Measurements from ENCODE around the gene C19orf33. TPM values are rescaled to one million over a fixed set of nuclear protein-coding genes. Genes with fewer than 3 reads are reported as not detected.
A peak's percentile ranks its signal among the peaks of the same experiment; 100 is the strongest.
"Not testable (repeated sequence)": the region's sequence is repeated elsewhere in the genome, so short reads cannot be mapped to it uniquely, and the experiment has no call there.

The C19orf33 gene
- 8.7 TPM for total RNA-seq (ENCODE audit: insufficient read depth, low replicate concordance)

DNA sequence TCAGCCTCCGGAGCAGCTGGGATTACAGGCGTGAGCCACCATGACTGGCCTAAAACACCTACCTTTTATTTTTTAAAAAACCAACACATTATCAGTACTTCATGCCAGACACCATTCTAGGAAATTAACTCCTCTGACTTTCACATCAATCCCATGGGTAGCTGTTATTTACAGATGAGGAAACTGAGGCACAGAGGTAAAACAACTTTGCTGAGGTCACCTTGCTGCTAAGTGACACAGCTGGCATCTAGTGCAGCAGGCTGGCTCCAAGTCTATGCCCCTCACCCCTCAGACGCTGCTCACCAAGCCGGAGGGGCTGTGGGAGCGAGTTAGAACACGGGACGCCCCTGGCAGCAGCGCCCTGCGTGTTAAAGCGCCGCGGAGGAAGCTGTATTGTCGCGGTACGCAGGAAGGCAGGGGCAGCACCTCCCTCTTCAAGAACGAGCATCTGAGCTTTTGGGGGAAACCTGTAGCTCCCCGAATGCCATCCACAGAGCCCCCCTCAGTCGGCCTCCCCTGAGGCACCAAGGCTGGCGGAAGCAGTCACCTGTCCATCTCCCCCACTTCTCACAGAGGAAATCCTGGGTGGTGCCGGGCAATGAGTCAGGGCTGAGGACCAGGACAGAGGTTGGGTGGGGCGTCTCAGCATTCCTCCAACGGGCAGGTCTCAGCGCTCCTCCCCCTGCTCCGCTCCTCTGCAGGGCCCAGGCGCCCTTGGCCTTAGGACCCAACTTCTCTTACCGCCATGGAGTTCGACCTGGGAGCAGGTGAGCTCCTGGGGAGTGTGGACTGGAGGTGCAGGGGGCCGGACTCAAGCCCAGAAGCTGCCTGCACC is at the start of gene C19orf33:
C19orf33 (plus strand) TSS at position 735 of the 835 bp plus-strand sequence; CDS start at position 746, 11 bp downstream.
- DNase-seq (ENCODE audit: low spot score), result peak; percentile 62

DNA sequence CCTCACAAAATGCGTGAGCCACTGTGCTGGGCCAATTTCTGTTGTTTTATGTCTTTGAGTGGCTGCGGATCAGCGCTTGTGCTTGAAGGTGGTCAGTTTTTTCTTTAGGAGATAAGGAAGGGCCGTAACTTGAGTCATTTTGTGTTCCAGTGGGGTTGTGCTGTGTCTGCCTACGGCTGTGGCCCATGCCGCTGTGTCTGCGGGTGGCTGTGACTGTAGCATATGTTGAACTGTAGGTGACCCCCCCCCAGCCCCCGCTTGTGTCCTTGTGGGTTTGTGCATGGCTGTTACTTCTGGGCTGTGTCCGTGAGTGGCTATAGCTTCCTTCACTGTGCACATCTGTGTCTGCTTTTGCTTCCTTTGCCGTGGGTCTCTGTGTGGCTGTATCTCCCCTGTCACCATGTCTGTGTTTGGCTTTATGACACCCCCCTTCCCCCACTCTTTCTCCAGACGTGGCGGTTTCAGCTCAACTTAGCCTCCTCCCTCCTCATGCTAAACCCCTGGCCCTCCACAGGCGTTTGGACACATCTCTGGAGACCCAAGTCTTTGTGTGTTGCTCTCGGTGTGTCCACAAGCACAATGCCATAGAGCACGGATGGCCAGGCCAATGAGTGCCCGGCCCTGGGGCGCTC is 48.6 kb upstream of the C19orf33 start:
- DNase-seq (ENCODE audit: low spot score), result no peak

DNA sequence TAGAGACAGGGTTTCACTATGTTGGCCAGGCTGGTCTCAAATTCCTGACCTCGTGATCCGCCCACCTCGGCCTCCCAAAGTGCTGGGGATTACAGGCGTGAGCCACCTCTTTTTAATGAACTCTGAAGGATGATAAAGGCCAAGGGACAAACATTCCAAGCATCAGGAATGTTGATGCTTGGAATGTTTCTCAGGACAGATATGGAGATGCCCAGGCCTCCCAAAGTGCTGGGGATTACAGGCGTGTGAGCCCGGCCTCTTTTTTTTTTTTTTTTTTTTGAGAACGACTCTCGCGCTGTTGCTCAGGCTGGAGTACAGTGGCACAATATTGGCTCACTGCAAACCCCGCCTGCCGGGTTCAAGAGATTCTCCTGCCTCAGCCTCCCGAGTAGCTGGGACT is 42.1 kb upstream of the C19orf33 start:
- not testable (repeated sequence) for DNase-seq (ENCODE audit: low spot score)

DNA sequence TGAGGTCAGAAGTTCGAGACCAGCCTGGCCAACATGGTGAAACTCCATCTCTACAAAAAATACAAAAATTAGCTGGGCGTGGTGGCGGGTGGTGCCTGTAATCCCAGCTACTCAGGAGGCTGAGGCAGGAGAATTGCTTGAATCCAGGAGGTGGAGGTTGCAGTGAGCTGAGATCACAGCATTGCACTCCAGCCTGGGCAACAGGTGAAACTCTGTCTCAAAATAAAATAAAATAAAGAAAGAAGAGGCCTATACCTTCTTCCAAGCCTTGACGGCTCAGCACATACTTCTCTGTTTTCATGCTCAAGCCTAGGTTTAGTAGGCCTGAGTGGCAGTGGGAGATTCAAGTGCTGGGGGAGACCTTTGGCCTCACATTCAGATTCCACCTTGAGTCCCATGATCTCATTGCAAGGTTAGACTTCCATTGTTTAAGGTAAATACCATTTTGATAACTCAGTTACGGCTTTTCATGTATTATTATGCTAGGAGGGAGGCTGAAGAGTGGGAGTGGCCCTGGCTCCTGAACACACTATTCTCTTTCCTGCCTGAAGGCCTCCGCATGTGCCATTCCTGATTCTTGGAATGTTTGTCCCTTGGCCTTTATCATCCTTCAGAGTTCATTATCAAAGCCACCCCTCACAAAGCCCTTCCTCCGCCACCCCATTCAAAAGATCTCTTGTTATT is 41.3 kb upstream of the C19orf33 start:
- DNase-seq (ENCODE audit: low spot score), result no peak

DNA sequence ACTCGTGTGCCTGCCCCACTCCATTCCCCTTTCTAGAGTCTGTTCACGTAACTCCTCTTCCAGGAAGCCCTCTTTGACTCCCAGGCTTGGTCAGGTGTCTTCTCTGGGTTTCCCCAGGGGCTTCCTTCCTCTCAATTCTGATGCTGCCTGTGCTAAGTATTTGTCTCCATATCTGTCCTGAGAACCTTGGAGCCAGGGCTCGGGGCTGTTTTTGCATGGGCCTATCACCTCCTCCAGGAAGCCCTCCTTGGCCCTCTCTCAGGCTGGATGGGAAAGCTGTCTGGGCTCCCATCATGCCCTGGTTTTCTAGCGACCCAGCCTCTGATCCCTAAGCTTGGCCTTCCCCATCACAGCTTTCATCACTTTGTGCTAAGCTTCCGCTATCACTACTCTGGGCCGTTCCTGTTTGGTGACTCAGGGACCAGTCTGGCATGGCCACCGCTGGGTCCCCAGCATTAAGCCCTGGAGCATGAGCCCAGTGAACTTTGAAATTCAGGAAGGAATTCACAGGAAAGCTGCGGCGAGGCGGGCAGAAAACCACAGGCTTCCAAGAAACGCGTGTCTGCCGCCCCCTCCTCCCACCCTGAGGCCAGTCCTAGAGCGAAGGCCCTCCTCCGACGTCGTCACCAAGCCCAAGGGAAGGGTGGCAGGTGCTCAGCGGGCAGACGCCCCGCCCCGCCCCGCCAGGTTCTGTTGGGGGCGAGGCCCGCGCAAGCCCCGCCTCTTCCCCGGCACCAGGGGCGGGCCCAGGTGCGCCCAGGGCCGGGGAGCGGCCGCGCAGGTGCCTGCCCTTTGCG is 40.2 kb upstream of the C19orf33 start:
- DNase-seq (ENCODE audit: low spot score), result peak; percentile 71

DNA sequence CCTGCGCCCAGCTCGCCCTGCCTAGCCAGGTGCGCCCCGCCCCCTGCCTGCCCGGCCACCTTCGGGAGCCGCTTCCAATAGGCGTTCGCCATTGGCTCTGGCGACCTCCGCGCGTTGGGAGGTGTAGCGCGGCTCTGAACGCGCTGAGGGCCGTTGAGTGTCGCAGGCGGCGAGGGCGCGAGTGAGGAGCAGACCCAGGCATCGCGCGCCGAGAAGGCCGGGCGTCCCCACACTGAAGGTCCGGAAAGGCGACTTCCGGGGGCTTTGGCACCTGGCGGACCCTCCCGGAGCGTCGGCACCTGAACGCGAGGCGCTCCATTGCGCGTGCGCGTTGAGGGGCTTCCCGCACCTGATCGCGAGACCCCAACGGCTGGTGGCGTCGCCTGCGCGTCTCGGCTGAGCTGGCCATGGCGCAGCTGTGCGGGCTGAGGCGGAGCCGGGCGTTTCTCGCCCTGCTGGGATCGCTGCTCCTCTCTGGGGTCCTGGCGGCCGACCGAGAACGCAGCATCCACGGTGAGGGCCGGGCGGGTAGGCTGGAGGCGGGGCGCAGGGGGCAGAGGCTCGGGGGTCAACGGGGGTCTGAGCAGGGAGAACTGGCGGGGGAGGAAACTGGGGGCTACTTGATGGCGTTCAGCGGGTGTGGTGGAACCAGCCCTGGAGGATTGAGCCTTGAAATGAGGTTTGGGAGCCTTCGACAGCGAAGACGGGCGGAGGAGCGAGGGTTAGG is 39.4 kb upstream of the C19orf33 start, which contains the start of gene SPINT2:
SPINT2 (plus strand) TSS at position 88 of the 727 bp plus-strand sequence; CDS start at position 408, 320 bp downstream.
- DNase-seq (ENCODE audit: low spot score), result no peak

- peak; percentile 81 for DNase-seq (ENCODE audit: low spot score)
These were observed 38.7 kb upstream of the C19orf33 start for GRCh38 chr19:38265213-38265861.

GRCh38 chr19:38265921-38266429 is 38.1 kb upstream of the C19orf33 start:
- DNase-seq (ENCODE audit: low spot score), result no peak

DNA sequence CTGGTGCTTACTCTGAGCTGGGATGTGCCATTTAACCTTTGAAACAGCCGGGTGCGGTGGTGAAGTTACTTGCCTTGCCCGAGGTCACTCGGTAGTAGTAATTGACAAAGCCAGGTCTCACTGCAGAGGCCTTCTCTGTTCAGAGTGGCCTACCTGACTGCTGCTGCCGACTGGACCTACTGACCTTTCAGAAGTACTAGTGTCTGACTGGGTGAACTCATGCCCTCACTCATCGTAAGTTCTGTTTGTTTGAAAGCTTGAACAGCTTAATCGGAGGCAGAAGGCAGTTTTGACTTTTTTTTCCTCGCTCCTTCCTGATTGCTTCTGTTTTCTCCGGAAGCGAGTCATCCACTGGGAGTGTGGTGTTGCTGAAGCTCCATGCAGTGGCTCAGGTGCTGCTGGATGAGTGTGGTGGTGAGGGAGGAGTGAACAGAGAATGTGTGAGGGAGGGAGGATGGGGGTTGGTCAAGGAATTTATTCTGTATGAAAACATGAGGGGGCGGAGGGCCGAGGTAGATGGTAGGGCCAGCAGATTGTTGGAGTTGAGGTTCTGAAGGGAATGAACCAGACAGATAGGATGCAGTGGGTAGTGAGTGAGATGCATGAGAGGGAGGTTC is 37.0 kb upstream of the C19orf33 start:
- no peak for DNase-seq (ENCODE audit: low spot score)

GRCh38 chr19:38267761-38268483 is 36.1 kb upstream of the C19orf33 start:
- DNase-seq (ENCODE audit: low spot score), result peak; percentile 52

GRCh38 chr19:38268539-38268938 is 35.5 kb upstream of the C19orf33 start:
- DNase-seq (ENCODE audit: low spot score), result no peak

- no peak for DNase-seq (ENCODE audit: low spot score)
These were observed 33.4 kb upstream of the C19orf33 start for GRCh38 chr19:38270587-38271167.

DNA sequence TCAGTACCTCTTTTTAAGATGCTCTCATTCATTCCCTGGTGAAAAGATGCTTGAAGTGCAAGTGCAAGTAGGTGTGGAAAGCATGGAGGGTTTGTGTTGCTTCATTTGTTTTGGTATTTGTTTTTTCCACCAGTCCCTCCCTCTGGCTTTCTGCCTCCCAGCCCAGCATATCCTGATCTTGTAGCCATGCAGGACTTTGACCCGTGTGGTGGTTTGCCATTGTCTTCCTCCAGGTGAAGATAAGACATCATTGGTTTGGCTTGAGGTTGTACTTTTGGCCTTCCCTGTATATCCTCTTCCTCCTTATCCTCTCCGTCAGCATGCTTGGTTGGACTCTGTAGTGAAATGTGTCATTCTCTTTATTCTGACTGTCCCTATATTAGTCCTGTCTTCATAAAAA is 30.6 kb upstream of the C19orf33 start:
- DNase-seq (ENCODE audit: low spot score), result no peak

GRCh38 chr19:38274739-38275138 is 29.3 kb upstream of the C19orf33 start:
- DNase-seq (ENCODE audit: low spot score), result no peak

DNA sequence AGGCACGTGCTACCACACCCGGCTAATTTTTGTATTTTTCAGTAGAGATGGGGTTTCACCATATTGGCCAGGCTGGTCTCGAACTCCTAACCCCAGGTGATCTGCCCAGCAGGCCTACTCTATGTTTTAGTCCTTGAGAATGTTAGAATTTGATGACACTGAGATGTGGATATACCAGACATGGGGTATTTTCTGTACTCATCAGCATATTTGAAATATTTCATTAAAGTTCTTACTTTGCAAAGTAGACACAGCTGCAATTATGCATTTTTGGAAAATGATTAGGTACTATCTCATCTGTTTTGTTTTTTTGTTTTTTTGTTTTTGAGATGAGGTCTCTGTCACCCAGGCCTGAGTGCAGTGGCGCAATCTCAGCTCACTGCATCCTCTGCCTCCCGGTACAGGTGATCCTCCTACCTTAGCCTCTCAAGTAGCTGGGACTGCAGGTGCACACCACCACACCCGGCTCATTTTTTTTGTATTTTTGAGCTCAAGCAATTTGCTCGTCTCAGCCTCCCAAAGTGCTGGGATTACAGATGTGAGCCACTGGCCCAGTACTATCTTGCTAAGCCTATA is 27.0 kb upstream of the C19orf33 start:
- DNase-seq (ENCODE audit: low spot score), result no peak

GRCh38 chr19:38277549-38277948 is 26.5 kb upstream of the C19orf33 start:
- DNase-seq (ENCODE audit: low spot score), result peak; percentile 73

GRCh38 chr19:38277969-38278680 is 25.9 kb upstream of the C19orf33 start:
- DNase-seq (ENCODE audit: low spot score), result peak; percentile 78

All from umbilical cord (tissue), 2 donors.